GM12874 (cell line): ENCODE data around the gene PRRT2.

Experiments used
- TF ChIP-seq, protein P1 (sequence below): IDR thresholded peaks from 2 replicates; pipeline ENCODE4 v1.5.1; 2011; ENCODE audit warnings: low read depth, mild to moderate bottlenecking, control low read depth, low read length, moderate library complexity; ENCODE audit not compliant: insufficient read depth

Gene PRRT2

DNA sequence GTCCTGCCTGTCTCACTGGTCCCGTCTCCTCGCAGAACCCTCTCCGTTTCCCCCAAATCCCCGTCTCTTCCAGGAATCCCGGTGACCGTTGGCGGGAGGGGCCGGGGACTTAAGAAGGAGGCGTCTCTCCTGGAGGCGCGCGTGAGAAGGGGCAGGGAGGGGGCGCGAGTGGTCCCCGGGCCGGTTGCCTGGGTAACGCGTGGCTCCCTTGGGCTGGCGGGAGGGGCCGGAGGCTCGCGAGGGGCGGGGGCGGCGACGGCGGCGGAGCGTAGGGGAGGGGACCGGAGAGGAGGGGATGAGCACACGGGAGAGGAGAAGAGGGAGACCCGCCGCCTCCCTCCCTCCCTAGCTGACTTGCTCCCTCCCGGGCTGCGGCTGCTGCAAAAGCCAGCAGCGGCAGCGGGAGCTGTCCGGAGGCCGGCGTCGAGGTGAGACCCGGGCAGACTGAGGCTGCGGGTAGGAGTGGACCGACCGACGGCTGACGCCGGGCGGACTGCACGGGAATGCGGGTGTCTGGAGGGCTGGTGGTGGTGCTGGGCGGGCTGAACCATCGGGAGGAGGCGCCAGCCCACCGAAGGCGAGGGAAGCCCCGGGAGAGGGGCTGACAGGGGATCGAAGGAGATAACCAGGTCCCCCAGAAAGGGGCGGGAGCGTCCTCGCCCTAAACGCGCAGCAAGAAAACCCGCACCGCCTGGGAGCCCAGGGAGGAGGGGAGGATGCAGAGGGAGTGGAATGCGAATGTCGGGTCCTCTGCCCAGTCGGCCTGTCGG, at the start of gene PRRT2:
Gene PRRT2 (plus strand): TSS at position 298 of the 770 bp plus-strand sequence. CDS start 862 bp downstream, outside the sequence.
- TF ChIP-seq, protein P1, sequence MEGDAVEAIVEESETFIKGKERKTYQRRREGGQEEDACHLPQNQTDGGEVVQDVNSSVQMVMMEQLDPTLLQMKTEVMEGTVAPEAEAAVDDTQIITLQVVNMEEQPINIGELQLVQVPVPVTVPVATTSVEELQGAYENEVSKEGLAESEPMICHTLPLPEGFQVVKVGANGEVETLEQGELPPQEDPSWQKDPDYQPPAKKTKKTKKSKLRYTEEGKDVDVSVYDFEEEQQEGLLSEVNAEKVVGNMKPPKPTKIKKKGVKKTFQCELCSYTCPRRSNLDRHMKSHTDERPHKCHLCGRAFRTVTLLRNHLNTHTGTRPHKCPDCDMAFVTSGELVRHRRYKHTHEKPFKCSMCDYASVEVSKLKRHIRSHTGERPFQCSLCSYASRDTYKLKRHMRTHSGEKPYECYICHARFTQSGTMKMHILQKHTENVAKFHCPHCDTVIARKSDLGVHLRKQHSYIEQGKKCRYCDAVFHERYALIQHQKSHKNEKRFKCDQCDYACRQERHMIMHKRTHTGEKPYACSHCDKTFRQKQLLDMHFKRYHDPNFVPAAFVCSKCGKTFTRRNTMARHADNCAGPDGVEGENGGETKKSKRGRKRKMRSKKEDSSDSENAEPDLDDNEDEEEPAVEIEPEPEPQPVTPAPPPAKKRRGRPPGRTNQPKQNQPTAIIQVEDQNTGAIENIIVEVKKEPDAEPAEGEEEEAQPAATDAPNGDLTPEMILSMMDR, result no peak

DNA sequence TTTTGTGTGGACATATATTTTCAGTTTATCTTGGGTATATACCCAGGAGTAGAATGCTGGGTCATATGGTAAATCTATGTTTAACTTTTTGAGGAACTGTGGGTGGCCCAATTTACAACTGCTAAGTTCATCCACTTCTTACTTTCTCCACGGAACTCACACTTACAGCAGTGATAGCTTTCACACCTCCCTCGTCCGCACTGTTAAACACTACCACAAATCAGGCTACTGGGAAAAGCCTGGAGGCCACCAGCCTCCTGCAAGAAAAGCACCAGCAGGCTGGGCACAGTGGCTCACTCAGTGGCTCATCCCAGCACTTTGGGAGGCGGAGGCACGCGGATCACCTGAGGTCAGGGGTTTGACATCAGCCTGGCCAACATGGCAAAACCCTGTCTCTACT, 48.7 kb upstream of the PRRT2 start:
- TF ChIP-seq, protein P1, result no peak

DNA sequence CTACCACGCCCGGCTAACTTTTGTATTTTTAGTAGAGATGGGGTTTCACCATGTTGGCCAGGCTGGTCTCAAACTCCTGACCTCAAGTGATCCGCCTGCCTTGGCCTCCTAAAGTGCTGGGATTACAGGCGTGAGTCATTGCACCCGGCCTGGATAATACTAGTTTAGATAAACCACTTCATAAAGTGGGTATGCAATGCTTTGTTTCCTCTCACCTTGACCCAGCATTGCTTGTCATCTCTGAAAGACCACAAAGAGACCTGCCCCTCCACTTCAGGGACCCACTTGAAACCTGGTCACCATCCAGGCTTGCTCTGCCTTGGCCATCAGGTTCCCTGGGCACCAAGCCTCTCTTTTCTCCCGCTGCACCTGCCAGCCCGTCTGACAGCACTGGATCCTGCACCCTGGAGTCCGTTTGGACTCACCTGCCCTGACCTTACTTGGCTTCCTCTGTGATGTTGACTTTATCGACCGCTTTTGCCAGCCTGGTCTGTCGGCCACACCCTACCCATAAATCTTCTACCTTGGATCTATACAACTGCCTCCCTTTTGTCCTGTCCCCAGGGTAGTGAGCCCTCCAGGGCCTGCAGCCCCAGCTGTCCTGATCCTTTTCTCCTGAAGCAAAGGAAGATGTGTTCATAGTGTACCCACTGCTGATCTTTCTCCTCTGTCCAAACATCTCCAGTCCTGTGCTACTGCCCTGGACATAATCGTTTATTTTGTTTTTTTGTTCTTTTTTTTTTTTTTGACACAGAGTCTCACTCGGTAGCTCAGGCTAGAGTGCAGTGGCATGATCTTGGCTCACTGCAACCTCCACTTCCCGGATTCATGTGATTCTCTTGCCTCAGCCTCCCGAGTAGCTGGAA, 46.6 kb upstream of the PRRT2 start:
- TF ChIP-seq, protein P1, result no peak

DNA sequence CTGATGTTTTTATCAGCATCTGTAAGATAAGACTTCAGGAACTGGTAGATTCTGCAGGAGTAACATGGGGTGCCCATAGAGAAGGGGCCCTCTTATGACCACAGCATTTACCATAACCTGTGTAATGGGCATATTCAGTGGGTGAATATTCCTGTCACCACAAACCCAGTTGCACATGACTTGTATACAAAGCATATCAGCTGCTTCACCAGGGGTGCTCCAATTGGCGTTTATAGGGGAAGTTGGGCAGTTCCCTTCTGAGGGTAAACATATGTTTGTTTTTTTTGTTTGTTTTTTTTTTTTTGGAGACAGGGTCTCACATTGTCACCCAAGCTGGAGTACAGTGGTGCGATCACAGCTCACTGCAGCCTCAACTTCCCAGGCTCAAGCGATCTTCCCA, 45.4 kb upstream of the PRRT2 start:
- TF ChIP-seq, protein P1, result no peak

DNA sequence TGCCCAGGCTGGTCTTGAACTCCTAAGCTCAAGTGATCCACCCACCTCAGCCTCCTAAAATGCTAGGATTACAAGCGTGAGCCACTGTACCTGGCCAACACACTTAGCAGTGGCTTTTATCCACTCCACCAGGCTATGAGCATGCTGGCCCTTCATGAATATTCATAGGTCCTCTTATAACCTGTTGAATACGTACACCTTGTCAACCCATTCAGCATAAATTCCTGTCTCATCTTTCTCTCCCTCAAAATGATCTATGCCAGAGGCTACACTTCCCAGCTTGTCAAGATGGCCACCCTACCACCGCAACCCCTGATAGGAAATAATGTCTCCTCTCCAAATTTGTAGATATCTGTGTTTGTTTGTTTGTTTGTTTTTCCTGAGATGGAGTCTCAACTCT, 44.9 kb upstream of the PRRT2 start:
- TF ChIP-seq, protein P1, result no peak

DNA sequence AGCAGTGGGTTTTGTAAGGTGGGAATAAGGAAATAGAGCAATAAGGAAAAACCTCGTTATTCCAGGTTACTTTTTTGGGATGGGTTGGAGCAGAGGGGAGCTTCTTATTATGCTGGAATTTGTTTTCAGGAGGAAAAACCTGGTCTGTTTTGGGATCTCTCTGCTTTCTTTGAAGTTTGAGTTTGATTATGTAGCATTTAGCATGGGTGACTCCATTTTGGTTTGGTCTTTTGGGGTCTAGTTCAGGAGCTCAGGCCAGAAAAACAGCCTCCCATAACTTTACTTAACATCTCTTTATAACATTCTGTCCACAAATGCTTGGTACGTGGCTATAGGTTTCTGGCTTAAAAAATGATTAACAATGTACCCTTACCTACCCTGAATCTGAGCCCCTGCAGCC, 42.5 kb upstream of the PRRT2 start:
- TF ChIP-seq, protein P1, result no peak

DNA sequence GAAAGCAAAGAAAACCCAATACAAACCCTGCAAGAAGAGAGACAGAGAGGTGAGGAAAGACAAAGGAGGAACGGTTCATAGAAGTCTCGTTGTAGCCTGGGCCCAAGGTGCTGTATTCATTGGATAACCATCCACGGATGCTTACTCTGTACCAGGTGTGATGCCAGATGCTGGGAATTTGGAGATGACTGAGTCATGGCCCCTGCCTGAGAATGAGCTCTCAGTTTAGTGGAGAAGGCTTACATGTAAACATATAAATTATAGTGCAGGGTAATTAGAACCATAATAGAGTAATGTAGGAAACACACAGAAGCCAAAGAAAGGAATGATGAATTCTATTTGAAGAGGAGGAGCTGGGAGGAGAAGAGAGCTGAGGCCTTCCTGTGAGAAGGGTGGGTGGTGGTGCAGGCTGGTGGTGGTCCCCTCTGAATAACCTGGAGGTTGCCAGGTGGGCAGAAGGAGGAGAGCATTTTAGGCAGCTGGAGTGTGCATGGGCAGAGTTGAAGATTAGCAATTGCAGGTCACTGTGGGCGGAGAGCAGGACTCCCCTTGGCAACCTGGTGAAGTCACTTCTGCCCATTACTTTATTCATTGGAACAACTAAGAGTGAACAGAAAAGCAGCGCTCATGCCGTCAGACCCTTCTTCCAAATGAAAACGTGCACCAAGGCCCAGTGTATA, 41.6 kb upstream of the PRRT2 start:
- TF ChIP-seq, protein P1, result no peak
